ENCODE data around the gene HIPK2. TPM values are rescaled to one million over a fixed set of nuclear protein-coding genes. Genes with fewer than 3 reads are reported as not detected.
A peak's percentile ranks its signal among the peaks of the same experiment; 100 is the strongest.

Gene HIPK2
- total and polyA plus RNA-seq, 10 of the 15 experiments (the other 5 are each of a cell fraction or from before 2014, with no cell fraction given), result 1.7 to 39.0 (median 9.4) TPM

DNA sequence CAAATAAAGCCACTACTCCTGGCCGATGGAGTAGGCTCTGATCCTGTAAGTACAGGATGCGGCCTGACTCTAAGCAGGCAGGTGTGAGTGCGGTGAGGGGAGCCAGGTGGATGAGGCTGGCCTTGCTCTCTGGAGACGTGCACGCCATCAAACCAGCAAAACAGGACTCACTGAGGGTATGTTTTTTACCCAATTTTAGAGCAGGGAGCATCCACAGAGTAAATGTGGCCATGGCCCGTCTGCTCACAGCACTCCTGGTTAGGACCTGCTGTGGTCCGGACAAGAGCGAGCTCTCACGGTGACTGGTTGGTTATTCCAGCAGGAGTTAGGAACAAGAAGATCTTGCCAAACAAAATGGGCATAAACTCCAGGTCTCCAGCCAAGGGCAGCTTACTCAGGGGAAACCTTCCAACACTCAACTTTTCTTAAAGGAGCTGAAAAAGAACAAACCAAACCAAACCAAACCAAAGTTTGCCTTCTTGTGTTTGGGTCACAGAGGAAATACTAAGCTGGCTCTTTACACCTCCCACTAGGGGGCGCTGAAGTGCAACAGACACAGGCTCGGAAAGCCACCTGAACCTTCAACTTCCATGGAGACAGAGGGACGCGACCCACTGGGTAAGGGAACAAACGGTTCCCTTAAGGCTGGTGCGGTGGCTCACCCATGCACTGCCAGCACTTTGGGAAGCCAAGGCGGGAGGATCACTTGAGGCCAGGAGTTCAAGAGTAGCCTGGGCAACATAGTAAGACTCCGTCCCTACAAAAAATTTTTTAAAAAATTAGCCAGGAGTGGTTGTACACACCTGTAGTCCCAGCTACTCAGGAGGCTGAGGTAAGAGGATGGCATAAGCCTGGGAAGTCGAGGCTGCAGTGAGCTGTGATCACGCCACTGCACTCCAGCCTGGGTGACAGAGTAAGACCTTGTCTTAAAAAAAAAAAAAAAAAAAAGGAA is 131.9 kb downstream of the HIPK2 start (continued):
- TF ChIP-seq, protein P1, sequence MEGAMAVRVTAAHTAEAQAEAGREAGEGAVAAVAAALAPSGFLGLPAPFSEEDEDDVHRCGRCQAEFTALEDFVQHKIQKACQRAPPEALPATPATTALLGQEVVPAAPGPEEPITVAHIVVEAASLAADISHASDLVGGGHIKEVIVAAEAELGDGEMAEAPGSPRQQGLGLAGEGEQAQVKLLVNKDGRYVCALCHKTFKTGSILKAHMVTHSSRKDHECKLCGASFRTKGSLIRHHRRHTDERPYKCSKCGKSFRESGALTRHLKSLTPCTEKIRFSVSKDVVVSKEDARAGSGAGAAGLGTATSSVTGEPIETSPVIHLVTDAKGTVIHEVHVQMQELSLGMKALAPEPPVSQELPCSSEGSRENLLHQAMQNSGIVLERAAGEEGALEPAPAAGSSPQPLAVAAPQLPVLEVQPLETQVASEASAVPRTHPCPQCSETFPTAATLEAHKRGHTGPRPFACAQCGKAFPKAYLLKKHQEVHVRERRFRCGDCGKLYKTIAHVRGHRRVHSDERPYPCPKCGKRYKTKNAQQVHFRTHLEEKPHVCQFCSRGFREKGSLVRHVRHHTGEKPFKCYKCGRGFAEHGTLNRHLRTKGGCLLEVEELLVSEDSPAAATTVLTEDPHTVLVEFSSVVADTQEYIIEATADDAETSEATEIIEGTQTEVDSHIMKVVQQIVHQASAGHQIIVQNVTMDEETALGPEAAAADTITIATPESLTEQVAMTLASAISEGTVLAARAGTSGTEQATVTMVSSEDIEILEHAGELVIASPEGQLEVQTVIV (IDR thresholded peaks at IDR 0.05; ENCODE audit: borderline replicate concordance, partially characterized antibody), result no peak
- TF ChIP-seq, protein P2, sequence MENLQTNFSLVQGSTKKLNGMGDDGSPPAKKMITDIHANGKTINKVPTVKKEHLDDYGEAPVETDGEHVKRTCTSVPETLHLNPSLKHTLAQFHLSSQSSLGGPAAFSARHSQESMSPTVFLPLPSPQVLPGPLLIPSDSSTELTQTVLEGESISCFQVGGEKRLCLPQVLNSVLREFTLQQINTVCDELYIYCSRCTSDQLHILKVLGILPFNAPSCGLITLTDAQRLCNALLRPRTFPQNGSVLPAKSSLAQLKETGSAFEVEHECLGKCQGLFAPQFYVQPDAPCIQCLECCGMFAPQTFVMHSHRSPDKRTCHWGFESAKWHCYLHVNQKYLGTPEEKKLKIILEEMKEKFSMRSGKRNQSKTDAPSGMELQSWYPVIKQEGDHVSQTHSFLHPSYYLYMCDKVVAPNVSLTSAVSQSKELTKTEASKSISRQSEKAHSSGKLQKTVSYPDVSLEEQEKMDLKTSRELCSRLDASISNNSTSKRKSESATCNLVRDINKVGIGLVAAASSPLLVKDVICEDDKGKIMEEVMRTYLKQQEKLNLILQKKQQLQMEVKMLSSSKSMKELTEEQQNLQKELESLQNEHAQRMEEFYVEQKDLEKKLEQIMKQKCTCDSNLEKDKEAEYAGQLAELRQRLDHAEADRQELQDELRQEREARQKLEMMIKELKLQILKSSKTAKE (IDR thresholded peaks at IDR 0.05; ENCODE audit: low read depth, poor library complexity, severe bottlenecking), result no peak
- TF ChIP-seq, protein P3, sequence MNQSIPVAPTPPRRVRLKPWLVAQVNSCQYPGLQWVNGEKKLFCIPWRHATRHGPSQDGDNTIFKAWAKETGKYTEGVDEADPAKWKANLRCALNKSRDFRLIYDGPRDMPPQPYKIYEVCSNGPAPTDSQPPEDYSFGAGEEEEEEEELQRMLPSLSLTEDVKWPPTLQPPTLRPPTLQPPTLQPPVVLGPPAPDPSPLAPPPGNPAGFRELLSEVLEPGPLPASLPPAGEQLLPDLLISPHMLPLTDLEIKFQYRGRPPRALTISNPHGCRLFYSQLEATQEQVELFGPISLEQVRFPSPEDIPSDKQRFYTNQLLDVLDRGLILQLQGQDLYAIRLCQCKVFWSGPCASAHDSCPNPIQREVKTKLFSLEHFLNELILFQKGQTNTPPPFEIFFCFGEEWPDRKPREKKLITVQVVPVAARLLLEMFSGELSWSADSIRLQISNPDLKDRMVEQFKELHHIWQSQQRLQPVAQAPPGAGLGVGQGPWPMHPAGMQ (IDR thresholded peaks at IDR 0.05; ENCODE audit: borderline replicate concordance), result no peak
- TF ChIP-seq, protein P4, sequence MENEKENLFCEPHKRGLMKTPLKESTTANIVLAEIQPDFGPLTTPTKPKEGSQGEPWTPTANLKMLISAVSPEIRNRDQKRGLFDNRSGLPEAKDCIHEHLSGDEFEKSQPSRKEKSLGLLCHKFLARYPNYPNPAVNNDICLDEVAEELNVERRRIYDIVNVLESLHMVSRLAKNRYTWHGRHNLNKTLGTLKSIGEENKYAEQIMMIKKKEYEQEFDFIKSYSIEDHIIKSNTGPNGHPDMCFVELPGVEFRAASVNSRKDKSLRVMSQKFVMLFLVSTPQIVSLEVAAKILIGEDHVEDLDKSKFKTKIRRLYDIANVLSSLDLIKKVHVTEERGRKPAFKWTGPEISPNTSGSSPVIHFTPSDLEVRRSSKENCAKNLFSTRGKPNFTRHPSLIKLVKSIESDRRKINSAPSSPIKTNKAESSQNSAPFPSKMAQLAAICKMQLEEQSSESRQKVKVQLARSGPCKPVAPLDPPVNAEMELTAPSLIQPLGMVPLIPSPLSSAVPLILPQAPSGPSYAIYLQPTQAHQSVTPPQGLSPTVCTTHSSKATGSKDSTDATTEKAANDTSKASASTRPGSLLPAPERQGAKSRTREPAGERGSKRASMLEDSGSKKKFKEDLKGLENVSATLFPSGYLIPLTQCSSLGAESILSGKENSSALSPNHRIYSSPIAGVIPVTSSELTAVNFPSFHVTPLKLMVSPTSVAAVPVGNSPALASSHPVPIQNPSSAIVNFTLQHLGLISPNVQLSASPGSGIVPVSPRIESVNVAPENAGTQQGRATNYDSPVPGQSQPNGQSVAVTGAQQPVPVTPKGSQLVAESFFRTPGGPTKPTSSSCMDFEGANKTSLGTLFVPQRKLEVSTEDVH (IDR thresholded peaks at IDR 0.05; ENCODE audit: low read depth, partially characterized antibody), result no peak
- peak; percentile 16; the same call in 1 of the 2 replicates for TF ChIP-seq CBX5 (IDR thresholded peaks at IDR 0.05; ENCODE audit: low read depth)
- no peak for TF ChIP-seq FOS (IDR thresholded peaks at IDR 0.05; ENCODE audit: borderline replicate concordance, extremely low read depth, insufficient read length)
- no peak for TF ChIP-seq CBX3 (IDR thresholded peaks at IDR 0.05; ENCODE audit: borderline replicate concordance, low read depth)
- TF ChIP-seq ETV6 (conservative IDR thresholded peaks at IDR 0.05 in 1 of 2, IDR thresholded peaks at IDR 0.05 in 1 of 2; ENCODE audit: borderline replicate concordance in 1 of 2, low read depth in 1 of 2), result no peak
- no peak for TF ChIP-seq BACH1 (IDR thresholded peaks at IDR 0.05; ENCODE audit: borderline replicate concordance)
- TF ChIP-seq LARP7 (IDR thresholded peaks at IDR 0.05), result no peak
- TF ChIP-seq, protein P5, sequence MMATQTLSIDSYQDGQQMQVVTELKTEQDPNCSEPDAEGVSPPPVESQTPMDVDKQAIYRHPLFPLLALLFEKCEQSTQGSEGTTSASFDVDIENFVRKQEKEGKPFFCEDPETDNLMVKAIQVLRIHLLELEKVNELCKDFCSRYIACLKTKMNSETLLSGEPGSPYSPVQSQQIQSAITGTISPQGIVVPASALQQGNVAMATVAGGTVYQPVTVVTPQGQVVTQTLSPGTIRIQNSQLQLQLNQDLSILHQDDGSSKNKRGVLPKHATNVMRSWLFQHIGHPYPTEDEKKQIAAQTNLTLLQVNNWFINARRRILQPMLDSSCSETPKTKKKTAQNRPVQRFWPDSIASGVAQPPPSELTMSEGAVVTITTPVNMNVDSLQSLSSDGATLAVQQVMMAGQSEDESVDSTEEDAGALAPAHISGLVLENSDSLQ (IDR thresholded peaks at IDR 0.05), result no peak
- TF ChIP-seq IKZF1 (conservative IDR thresholded peaks at IDR 0.05), result peak; percentile 53
- TF ChIP-seq BCL11A (IDR thresholded peaks at IDR 0.05; ENCODE audit: low read depth, low read length), result no peak
- no peak for TF ChIP-seq KLF5 (IDR thresholded peaks at IDR 0.05; ENCODE audit: partially characterized antibody)

Measured in GM12878 (cell line).